GM21576 (cell line): ENCODE results near the gene ACTR10.
"Not testable (repeated sequence)": the region's sequence is repeated elsewhere in the genome, so short reads cannot be mapped to it uniquely, and the experiment has no call there.

ENCODE experiments used
- ATAC-seq: cut with Tn5 transposase; IDR thresholded peaks from one replicate; pipeline ENCODE4 v1.9.1; 2021; ENCODE audit warnings: mild to moderate bottlenecking, moderate library complexity; ENCODE audit not compliant: unreplicated experiment

The ACTR10 gene

DNA sequence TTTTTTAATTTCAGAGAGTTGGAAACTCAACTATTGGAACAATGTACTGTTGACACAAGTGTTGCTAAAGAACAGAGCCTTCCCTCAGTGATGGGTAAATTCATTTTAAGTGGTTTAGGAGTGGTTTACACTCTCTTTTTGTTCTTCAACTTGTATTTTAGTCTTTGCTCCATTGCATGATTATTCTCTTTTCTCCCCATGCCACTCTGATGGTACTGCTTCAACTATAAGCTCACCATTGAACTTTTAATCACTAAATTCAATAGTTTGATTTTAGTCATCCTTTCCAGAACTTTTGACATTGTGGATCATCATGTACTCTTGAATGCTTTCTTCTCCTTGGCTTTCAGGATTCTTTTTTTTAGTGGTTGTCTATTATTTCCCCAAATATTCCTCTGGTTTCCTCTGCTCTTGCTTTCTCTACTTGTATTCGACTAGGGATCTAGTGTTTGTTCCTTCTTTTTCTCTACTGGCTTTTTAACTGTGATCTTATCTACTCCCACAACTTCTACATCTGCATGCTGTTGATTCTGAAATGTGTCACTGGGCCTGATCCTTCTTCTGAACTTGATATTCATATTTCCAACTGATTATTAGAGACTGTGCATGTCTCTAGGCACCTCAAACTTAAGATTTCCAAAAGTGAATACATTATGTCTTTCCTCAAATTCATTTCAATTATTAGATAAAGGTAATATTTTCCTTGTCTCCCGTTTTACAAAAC, 15.4 kb downstream of the ACTR10 start:
- ATAC-seq, result no peak

DNA sequence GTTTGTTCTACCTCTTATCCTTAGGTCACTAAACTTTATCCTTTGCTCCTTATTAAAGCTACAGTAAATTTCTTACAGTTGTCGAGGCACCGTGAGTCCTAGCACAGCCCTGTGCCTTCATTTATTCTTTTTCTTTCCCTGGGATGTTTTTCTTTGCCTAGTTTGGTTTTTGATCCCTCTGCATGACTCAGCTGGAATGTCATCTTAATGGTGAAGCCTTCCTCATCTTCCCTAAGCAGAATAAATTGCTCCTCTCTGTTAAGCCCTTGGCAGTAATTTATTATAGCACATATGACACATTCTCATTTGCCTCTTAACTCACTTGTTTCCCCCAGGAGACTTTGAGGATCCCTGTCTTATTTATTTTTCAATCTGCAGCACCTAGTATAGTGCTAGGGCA, 16.6 kb downstream of the ACTR10 start:
- no peak for ATAC-seq

DNA sequence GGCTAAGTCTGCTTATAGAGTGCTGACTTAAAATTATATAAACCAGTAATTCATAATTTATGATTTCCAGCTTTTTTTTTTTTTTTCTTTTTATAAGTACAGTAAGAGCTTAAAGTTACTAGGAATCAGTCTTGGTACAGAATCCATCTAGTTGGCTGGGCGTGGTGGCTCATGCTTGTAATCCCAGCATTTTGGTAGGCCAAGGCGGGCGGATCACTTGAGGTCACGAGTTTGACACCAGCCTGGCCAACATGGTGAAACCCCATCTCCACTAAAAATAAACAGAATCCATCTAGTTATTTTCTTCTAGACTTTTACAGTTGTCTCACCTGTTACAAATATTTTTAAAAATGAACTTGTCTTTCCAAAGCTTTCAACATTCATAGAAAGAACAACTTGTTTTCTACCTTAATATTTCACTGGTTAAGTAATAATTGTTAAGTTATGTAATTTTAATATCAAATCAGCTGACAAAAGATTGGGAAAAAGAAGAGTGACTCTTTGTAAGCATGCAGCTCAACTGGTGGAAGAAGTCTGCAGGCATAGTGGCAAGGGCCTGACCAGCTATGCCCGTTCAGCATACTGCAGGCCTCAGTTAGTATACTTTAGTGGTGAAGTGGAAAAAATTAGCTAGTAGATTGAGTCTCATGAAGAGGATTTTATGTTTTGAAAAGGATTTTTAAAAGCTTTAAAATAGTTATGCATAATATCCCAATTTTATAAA, 27.3 kb downstream of the ACTR10 start:
- ATAC-seq, result no peak

DNA sequence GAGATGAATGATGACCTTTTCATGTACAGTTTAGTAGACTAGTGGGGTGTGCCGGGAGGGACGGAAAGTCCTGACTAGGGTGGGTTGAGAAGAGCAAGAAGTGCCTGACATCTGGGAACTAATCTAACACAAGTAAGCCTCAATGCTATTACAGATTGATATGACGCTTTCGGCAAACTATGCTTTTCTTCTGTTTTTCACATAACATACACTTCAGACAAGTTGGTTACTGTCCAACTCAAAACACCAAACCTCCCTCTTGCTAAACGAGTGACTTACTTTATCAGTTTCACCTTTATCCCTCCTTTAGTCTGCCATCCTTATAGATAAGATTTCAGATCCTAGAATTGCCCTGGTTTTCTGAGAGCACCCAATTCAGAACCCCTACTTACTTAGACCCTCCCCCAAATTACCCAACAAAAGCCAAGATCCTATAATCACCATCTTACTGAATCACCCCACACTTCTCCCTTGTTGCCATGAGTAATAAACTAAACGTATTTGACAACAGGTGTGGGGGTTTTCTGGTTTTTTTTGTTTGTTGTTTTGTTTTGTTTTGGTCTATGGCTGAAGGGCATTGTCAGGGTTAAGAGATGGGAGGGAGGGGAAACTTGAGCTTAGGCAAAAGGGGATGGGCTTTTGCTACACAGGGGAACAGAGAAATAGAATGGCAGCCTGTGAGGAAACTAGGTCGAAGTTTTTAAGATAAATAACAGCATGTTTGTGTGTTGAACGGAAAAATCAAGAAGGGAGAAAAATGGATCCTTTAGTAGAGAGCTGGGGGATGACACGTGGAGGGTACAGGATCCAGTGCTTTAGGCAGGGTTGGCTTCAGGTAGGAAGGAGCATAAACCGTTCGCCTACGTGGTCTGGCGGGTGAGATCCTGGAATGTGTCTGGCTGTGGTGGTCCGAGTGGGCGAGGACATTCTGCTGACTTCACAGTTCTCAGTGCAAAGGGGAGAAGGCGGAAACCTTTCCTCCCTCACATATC, 38.6 kb downstream of the ACTR10 start:
- ATAC-seq, result no peak

DNA sequence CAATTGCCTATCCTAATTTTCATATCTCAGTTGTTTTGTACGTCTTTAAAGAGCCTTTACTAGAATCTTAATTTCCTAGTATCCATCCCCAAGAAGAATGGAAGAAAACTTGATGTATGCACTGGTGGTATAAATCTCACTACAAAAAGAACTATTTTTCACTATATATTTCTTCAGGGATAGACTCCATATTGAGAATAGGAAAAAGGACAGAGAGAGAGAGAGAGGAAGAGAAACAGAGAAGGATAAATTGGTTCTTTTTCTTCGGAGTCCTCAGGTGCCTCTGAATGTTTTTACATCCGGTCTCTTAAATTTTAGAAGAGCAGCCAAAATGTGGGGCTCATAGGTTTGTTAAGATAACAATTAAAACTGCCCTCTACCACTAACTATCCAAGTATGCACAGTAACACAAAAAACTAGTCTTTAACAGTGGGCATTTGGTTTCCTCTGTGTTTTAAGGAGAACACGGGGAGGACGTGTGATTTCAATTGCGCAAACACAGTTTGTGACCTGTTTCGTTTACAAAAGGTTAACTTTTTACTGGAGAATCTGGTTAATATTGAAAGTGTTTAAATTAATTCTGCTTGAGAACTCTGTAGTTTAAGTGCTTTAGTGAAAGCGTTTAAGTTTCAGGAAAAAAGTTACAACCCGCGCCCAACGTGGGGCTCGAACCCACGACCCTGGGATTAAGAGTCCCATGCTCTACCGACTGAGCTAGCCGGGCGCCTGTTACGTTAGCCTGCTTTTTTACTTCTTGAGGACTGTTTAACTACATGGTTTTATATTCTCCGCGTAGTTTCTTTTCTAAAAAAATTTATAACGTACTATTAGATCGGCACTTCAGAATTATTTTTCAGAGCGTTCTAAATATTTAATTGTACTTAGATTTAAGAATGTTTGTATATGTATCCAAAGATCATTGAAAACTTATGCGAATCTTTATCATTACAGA, 39.6 kb downstream of the ACTR10 start:
- no peak for ATAC-seq

DNA sequence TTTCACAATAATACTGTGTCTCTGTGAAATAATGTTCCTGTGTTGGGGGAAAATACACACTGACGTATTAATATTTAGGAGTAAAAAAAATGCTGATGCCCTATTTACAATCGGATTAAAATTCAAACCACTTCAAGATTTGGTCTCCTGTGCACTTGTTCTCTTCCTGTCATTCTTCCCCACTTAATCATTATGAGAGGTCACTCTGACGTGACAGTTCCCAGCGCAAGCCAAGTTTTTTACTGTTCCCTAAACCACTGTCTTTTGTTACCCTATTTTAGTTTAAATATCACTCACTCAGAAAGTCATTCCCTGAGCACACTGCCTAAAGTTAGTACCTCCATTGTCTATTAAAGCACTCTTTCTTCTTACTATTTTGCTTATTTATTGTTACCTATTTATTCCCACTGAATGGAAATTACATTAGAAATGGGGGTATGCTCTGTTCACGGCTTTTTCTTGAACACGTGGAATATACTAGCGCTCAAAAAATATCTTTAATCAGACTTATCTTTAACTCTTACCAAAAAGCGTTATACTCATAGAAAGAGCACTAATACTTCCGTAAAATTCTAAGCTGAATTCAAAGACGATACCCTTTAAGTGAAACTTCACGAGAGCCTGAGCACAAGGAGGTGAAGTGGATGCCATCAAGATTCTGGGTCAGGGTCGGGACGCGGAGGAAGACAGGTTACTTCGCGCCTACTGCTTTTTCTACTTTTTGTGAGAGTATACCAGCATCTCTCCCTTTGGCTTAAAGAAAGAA, 44.0 kb downstream of the ACTR10 start:
- peak; percentile 35 for ATAC-seq

DNA sequence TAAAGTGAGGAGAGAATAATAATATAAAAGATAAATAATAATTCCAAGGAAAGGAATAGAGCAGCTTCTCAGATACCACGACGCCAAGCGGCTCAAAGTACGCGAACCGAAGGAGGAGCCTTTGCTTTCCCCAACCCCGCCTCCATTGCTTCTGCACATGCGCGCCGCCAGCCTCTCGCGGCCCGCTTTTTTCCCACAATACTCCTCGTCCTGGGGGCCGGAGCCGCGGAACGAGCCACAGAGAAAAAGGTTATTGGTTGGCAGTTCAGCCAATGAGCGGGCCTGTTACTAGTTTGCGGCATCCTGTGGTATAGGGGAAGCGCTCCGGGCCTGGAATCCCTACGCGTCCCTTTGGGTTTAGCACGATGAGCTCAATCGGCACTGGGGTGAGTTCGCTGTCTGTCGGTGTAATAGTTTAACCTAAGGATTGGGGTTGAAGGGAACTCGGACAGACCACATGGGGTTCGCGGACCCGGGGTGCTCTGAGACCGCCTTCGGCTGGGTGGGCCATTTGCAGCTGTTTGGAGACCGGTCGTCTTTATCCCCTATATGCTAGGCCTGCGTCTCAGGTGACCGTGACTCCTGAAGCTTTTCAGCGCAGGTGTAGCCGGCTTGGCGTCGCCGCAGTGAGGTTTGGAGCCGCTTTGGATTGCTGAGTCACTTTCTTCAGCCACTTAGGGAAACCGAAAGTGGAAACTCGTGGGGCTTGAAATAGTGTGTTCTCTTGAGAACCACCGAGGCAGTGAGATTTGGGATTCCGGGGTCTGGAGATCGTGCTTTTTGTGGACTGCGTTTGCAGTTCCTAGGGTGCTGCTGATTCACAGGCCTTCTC, 44.8 kb downstream of the ACTR10 start, which contains the start of gene PSMA3:
Gene PSMA3 (plus strand): TSS at position 288 of the 832 bp plus-strand sequence. CDS start 78 bp downstream, at position 366.
- ATAC-seq, result peak; percentile 89

DNA sequence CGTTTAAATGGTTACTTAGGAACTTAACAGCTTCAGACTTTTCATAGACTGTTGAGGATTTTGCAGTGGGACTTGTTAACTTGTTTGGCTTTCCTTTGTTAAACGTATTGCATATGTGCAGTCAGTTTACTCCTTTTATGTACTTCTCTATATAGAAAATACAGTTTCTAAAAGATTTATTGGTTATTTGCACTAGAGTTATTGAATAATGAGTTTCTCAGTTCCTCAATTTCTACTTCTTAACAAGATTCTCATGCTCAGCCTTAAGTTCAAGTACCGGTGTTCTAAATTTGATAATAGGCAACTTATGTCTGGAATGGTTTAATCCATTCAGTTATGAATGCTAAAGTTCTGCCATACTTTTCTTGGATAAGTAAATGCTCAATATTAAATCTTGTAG, 45.6 kb downstream of the ACTR10 start:
- ATAC-seq, result no peak

DNA sequence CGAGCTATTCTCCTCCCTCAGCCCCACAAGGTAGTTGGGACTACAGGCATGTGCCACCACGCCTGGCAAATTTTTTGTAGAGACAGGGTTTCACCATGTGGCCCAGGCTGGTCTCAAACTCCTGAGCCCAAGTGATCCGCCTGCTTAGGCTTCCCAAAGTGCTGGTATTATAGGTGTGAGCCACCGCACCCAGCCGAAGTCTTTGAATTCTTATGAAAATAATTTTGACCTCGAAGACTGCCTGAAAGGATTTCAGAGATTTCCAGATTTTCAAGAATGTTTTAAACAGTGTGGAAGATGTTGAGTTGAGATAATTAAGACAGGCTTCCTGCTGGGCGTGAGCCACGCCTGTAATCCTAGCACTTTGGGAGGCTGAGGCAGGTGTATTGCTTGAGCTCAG, 49.7 kb downstream of the ACTR10 start:
- no peak for ATAC-seq

DNA sequence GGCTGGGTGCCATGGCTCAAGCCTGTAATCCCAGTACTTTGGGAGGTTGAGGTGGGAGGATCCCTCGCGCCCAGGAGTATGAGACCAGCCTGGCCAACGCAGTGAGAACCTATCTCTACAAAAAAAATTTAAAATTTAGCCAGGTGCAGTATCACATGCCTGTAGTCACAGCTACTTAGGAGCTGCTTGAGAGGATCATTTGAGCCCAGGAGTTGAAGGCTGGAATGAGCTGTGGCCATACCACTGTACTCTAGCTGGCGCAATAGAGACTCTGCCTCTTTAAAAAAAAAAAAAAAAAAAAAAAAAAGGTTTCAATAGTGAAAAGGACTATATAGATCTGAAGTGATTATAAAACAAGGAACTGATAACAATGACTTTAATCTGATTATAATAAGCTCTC, 58.2 kb downstream of the ACTR10 start:
- ATAC-seq, result no peak

DNA sequence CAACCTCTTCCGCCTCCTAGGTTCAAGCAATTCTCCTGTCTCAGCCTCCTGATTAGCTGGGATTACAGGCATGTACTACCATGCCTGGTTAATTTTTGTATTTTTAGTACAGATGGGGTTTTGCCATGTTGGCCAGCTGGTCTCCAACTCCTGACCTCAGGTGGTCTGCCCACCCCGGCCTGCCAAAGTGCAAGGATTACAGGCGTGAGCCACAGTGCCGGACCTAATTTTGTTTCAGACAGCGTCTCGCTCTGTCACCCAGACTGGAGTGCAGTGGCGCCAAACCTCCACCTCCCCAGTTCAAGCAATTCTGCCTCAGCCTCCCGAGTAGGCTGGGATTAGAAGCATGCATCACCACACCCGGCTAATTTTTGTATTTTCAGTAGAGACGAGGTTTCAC, 62.1 kb downstream of the ACTR10 start:
- not testable (repeated sequence) for ATAC-seq

DNA sequence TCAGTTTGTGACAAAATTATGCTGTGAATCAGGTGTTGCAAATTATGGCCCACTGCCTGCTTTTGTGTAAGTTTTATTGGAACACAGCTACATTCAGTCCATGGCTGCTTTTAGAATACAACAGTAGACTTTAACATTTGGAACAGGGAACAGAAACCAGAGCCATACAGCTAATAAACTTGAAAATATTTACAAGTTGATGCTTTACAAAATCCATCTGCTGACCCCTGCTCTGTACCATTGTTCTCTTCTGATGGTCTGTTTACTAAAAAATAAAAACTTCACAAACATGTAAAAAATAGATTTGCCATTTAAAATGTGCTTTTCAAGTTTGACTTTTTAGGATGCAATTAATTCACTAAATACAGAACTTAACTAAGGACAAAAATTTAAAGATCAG, 65.5 kb downstream of the ACTR10 start:
- ATAC-seq, result no peak

DNA sequence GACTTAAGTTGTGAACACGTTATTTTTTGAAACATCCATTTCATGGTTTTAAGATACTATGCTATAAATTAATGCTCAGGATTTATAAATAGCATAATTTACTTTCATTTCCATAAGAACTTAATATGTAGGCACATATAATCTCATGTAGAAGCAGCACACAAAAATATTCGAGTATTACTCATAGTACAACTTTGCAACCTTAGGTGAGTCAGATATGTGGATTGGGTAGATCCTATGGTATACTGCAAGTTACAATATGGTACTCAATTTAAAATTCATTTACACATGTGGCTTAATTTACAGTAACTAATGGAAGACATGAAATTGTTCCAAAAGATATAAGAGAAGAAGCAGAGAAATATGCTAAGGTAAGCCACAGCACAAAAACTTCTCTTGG, 70.7 kb downstream of the ACTR10 start:
- no peak for ATAC-seq

DNA sequence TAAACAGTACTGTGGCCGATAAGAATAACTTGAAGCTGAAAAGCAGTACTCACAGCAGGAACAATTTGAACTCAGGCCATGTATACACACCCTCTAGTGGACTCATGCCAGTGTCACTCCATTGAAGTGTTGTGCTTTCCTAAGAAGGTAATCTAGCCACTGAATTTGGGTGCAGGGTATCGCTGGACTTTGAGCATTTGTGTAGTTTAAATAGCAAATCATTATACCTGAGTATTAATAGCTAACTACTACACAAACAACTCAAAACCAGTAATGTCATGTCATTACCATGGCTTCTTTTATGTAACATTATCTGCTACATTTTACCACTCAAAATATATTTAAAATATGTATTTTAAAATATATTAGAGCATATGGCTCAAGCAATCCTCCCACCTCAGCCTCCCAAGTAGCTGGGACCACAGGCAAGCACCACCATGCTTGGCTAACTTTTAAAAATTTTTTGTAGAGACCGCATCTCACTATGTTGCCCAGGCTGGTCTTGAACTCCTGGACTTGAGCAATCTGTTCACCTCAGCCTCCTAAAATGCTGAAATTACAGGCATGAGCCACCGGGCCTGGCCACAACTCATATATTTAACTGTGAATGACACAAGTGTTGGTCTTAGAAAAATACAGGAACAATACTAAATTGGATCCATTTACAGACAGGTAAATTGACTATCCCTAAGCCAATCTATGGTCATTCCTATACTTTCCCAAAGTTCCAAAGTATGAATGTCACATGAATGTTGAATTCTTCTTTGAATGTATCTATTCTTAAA, 72.8 kb downstream of the ACTR10 start:
- ATAC-seq, result no peak

DNA sequence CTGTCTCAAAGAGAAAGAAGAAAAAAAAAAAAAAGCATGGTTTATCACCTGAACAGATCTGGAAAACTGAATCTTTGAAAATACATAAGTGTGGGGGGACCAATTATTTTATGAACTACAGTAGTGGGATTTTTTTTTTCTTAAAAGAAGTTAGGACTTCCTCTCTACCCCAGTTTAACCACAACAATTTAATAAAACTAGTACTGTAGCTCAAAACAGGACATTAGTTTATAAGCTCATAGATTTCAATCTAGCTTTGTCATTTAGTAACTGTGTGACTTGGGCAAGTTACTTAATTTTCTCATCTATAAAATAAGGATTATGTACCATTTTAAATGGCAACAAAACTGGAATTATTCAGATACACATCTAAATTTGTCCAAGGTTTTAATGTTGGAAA, 74.9 kb downstream of the ACTR10 start:
- ATAC-seq, result no peak

DNA sequence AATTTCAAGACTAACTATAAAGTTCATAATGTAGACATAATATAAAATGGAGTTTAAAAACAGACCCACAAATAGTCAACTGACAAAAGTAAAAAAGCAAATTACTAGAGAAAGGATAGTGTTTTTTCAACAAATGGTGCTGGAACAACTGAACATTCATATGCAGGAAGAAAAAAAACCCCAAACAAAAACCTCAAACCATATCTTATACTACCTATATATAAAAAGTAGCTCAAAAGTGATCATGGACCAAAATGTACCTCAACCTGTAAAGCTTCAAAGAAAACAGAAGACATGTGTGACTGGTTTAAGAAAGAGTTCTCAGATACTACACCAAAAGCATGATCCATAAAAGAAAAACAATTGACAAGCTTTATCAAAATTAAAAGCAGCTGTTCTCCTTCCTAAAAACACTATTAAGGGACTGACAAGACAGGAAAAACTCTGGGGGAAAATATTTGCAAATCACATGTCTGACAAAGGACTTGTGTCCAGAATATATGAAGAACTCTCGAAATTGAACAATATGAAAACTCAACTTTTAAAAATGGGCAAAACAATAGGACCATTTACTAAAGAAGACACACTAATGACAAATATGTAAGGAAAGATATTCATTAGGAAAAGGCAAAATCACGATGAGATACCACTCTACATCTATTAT, 75.7 kb downstream of the ACTR10 start:
- no peak for ATAC-seq

DNA sequence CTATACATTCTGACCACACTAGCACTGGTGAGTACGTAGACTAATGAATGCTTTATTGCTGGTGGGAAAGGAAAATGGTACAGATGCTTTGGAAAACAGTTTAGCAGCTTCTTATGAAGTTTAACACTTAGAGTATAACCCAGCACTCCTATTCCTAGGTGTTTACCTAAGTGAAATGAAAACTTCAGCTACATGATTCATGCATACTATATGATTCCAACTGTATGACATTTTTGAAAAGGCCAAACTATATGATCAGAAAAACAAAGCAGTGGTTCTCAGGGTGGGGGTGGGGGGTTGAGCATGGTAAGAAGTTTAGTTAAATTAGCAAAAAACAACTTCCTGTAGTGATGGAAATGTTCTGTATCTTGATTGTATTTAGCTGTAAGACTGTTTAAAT, 76.3 kb downstream of the ACTR10 start:
- ATAC-seq, result no peak
